ENCODE measurements around the gene EGFR. TPM values are rescaled to one million over a fixed set of nuclear protein-coding genes. Genes with fewer than 3 reads are reported as not detected.

The EGFR gene
- total RNA-seq, 4 donors from 2014 or later, result 79.3 to 125 (median 110) TPM

GRCh38 chr7:55246171-55246570 lies 227.4 kb downstream of the EGFR start:
- no peaks in the 10 kb centered on the region for H3K9me3 ChIP-seq
- 88% methylated on average over 5 of the region's 5 CpGs for WGBS
- TF ChIP-seq CTCF (IDR thresholded peaks at IDR 0.05) (no peak), POLR2AphosphoS5 (IDR thresholded peaks at IDR 0.05) (no peak), POLR2A (IDR thresholded peaks at IDR 0.05; ENCODE audit: low read depth) (no peak), EP300 (IDR thresholded peaks at IDR 0.05) (no peak)
- intact Hi-C loops (cut with DNase I), result no loop called here
- no peaks in the 10 kb centered on the region for H3K27me3 ChIP-seq
- H3K4me3 ChIP-seq, result no peak overlapping the region
- no peaks in the 10 kb centered on the region for H3K4me1 ChIP-seq
- no peak overlapping the region for H3K27ac ChIP-seq (replicated peaks in 1 of 4)
- H3K36me3 ChIP-seq, result no peaks in the 10 kb centered on the region
- peak; percentile 50 for DNase-seq (ENCODE audit: extremely low spot score)

GRCh38 chr7:55247428-55247827 lies 228.6 kb downstream of the EGFR start:
- Histone ChIP-seq H3K27me3 (no peaks in the 10 kb centered on the region), H3K4me1 (no peaks in the 10 kb centered on the region), H3K4me3 (no peak overlapping the region), H3K36me3 (no peaks in the 10 kb centered on the region), H3K27ac (replicated peaks in 1 of 4) (no peak overlapping the region), H3K9me3 (no peaks in the 10 kb centered on the region)
- TF ChIP-seq EP300 (IDR thresholded peaks at IDR 0.05) (no peak), POLR2AphosphoS5 (IDR thresholded peaks at IDR 0.05) (no peak), CTCF (IDR thresholded peaks at IDR 0.05) (no peak), POLR2A (IDR thresholded peaks at IDR 0.05; ENCODE audit: low read depth) (no peak)
- no peak for DNase-seq (ENCODE audit: extremely low spot score)
- WGBS, result 93% methylated on average over 1 of the region's 1 CpG
- intact Hi-C loops (cut with DNase I), result no loop called here

GRCh38 chr7:55248526-55248925 lies 229.7 kb downstream of the EGFR start:
- WGBS, result 95% methylated on average over 10 of the region's 10 CpGs
- no peak overlapping the region for H3K27ac ChIP-seq (replicated peaks in 1 of 4)
- intact Hi-C loops (cut with DNase I), result no loop called here
- no peaks in the 10 kb centered on the region for H3K4me1 ChIP-seq
- no peaks in the 10 kb centered on the region for H3K9me3 ChIP-seq
- TF ChIP-seq CTCF (IDR thresholded peaks at IDR 0.05), result no peak
- TF ChIP-seq POLR2A (IDR thresholded peaks at IDR 0.05; ENCODE audit: low read depth), result no peak
- TF ChIP-seq EP300 (IDR thresholded peaks at IDR 0.05), result no peak
- no peak for TF ChIP-seq POLR2AphosphoS5 (IDR thresholded peaks at IDR 0.05)
- DNase-seq (ENCODE audit: extremely low spot score), result peak; percentile 70
- H3K4me3 ChIP-seq, result no peak overlapping the region
- no peaks in the 10 kb centered on the region for H3K27me3 ChIP-seq
- H3K36me3 ChIP-seq, result no peaks in the 10 kb centered on the region

- intact Hi-C loops (cut with DNase I), result no loop called here
- no peak overlapping the region for H3K4me3 ChIP-seq
- DNase-seq (ENCODE audit: extremely low spot score), result peak; percentile 83
- H3K27ac ChIP-seq (replicated peaks in 1 of 4), result no peak overlapping the region
- TF ChIP-seq EP300 (IDR thresholded peaks at IDR 0.05), result no peak
- TF ChIP-seq CTCF (IDR thresholded peaks at IDR 0.05), result no peak
- no peak for TF ChIP-seq POLR2A (IDR thresholded peaks at IDR 0.05; ENCODE audit: low read depth)
- TF ChIP-seq POLR2AphosphoS5 (IDR thresholded peaks at IDR 0.05), result no peak
- peaks cover 3 to 4% (median 3%) of the 10 kb centered on the region in 4 donors for H3K4me1 ChIP-seq
- no peaks in the 10 kb centered on the region for H3K36me3 ChIP-seq
- 82% methylated on average over 8 of the region's 8 CpGs for WGBS
- H3K27me3 ChIP-seq, result peaks cover 0 to 8% (median 0%) of the 10 kb centered on the region in 4 donors
- H3K9me3 ChIP-seq, result no peaks in the 10 kb centered on the region
Measured at GRCh38 chr7:55249332-55249731, 230.5 kb downstream of the EGFR start.

- 55% methylated on average over 7 of the region's 7 CpGs for WGBS
- H3K27me3 ChIP-seq, result peaks cover 0 to 12% (median 0%) of the 10 kb centered on the region in 4 donors
- H3K36me3 ChIP-seq, result no peaks in the 10 kb centered on the region
- H3K9me3 ChIP-seq, result no peaks in the 10 kb centered on the region
- TF ChIP-seq CTCF (IDR thresholded peaks at IDR 0.05) (peak; percentile 31 to 63 (median 34)), EP300 (IDR thresholded peaks at IDR 0.05) (no peak), POLR2A (IDR thresholded peaks at IDR 0.05; ENCODE audit: low read depth) (no peak)
- peak; percentile 80 for DNase-seq (ENCODE audit: extremely low spot score)
- no peak overlapping the region for H3K4me3 ChIP-seq
- H3K4me1 ChIP-seq, result peaks cover 11 to 13% (median 13%) of the 10 kb centered on the region in 4 donors
- intact Hi-C loops (cut with DNase I), result loop anchor here (5.0 kb wide), 1 partner anchor 58 kb away; no protein-coding TSS in a partner anchor
- no peak overlapping the region for H3K27ac ChIP-seq (replicated peaks in 1 of 4)
Measured at GRCh38 chr7:55250313-55250712, 231.5 kb downstream of the EGFR start.

All from esophagus muscularis mucosa (tissue), 4 donors.